COLO668 (cell line): Measurements from ENCODE around the gene SKAP1.

Source experiments
- DNase-seq: peaks from one replicate; lab custom pipeline; 2025; ENCODE audit not compliant: unreplicated experiment; lab: John Stamatoyannopoulos, UW

The SKAP1 gene

GRCh38 chr17:48125829-48126531 lies 304.0 kb downstream of the SKAP1 start:
- no peak for DNase-seq

- DNase-seq = no peak
Measured at GRCh38 chr17:48123776-48124388, 306.1 kb downstream of the SKAP1 start.

- DNase-seq = no peak
Measured at GRCh38 chr17:48123111-48123510, 306.9 kb downstream of the SKAP1 start.

GRCh38 chr17:48122665-48123045 lies 307.4 kb downstream of the SKAP1 start:
- no peak for DNase-seq

GRCh38 chr17:48121923-48122664 lies 307.9 kb downstream of the SKAP1 start:
- DNase-seq = no peak

- DNase-seq = no peak
Measured at GRCh38 chr17:48113201-48113676, 316.8 kb downstream of the SKAP1 start.

GRCh38 chr17:48111937-48112241 lies 318.1 kb downstream of the SKAP1 start:
- DNase-seq = no peak

GRCh38 chr17:48110761-48111160 lies 319.3 kb downstream of the SKAP1 start:
- DNase-seq = no peak

GRCh38 chr17:48107137-48108055 lies 322.6 kb downstream of the SKAP1 start, which contains the start of gene SNX11:
Gene SNX11 (plus strand): TSS chr17:48107766. CDS start chr17:48112044, 4,278 bp downstream.
- DNase-seq = peak; percentile 91

- no peak for DNase-seq
Measured at GRCh38 chr17:48106802-48107136, 323.2 kb downstream of the SKAP1 start.

GRCh38 chr17:48104440-48104839 lies 325.6 kb downstream of the SKAP1 start:
- no peak for DNase-seq

- DNase-seq = no peak
Measured at GRCh38 chr17:48102798-48103715, 327.0 kb downstream of the SKAP1 start.

GRCh38 chr17:48102043-48102750 lies 327.8 kb downstream of the SKAP1 start:
- DNase-seq = no peak

- DNase-seq = peak; percentile 95
Measured at GRCh38 chr17:48101012-48101720, 328.8 kb downstream of the SKAP1 start, which contains the start of gene CBX1. Gene CBX1 (minus strand): TSS chr17:48101478. CDS start chr17:48077004, 24,474 bp downstream.

GRCh38 chr17:48100591-48101011 lies 329.4 kb downstream of the SKAP1 start:
- peak; percentile 37 for DNase-seq

GRCh38 chr17:48100160-48100559 lies 329.9 kb downstream of the SKAP1 start:
- no peak for DNase-seq

- DNase-seq = no peak
Measured at GRCh38 chr17:48095611-48096010, 334.4 kb downstream of the SKAP1 start.

GRCh38 chr17:48093341-48094045 lies 336.5 kb downstream of the SKAP1 start:
- DNase-seq = no peak
